OCI-LY3 (cell line): Measurements from ENCODE around the gene ANKRD65.

Source experiments
- H2AFZ ChIP-seq: fragments of 200-600, 300-600 bp; shearing (Covaris generic); 2 replicates; pipeline ENCODE4 v1.6.0; 2014; ENCODE audit warnings: antibody characterized with exemption, low read depth, low read length
- H3K27ac ChIP-seq: fragments of 200-600, 300-600 bp; sonication (generic); 2 replicates; pipeline ENCODE4 v1.5.1; 2014; ENCODE audit warnings: mild to moderate bottlenecking, low read length, moderate library complexity, mixed read lengths
- H3K27me3 ChIP-seq: fragments of 200-600, 300-600 bp; sonication (generic); 2 replicates; pipeline ENCODE4 v1.6.1; 2014; ENCODE audit warnings: low read depth, low read length, mixed read lengths
- H3K36me3 ChIP-seq: fragments of 200-600, 300-600 bp; sonication (generic); replicated peaks from 2 replicates; pipeline ENCODE3; 2014; ENCODE audit warnings: low read depth, low read length, mixed read lengths
- H3K4me1 ChIP-seq: fragments of 300-600, 200-600 bp; sonication (generic); 2 replicates; pipeline ENCODE4 v1.6.1; 2014; ENCODE audit warnings: low read length, mixed read lengths
- H3K4me2 ChIP-seq: fragments of 200-600, 300-600 bp; sonication (generic); 2 replicates; pipeline ENCODE4 v1.6.1; 2014; ENCODE audit warnings: low read length, mixed read lengths
- H3K4me3 ChIP-seq: fragments of 300-600, 200-600 bp; sonication (generic); 2 replicates; pipeline ENCODE4 v1.5.1; 2014; ENCODE audit warnings: antibody characterized with exemption, mild to moderate bottlenecking, low read length, moderate library complexity
- H3K79me2 ChIP-seq: fragments of 300-600, 200-600 bp; shearing (Covaris generic); 2 replicates; pipeline ENCODE4 v1.6.1; 2014; ENCODE audit warnings: mild to moderate bottlenecking, low read length, mixed read lengths
- H3K9ac ChIP-seq: fragments of 300-600, 200-600 bp; shearing (Covaris generic); 2 replicates; pipeline ENCODE4 v1.6.0; 2014; ENCODE audit warnings: mild to moderate bottlenecking, low read length, moderate library complexity
- H3K9me3 ChIP-seq: fragments of 200-600, 300-600 bp; shearing (Covaris generic); 2 replicates; pipeline ENCODE4 v1.6.1; 2014; ENCODE audit warnings: low read length, mixed read lengths; ENCODE audit not compliant: insufficient read depth
- H4K20me1 ChIP-seq: fragments of 200-600, 300-600 bp; sonication (generic); 2 replicates; pipeline ENCODE4 v1.6.1; 2016; ENCODE audit warnings: low read length, mixed read lengths; ENCODE audit not compliant: insufficient read depth
- EZH2phosphoT487 ChIP-seq: fragments of 200-600 bp; shearing (Covaris generic); IDR thresholded peaks from 2 replicates; pipeline ENCODE4 v1.6.1; 2018; ENCODE audit warnings: antibody characterized with exemption, mixed run types, low read depth
- TF ChIP-seq, protein P1 (sequence below): fragments of 200-600, 300-600 bp; sonication (generic); IDR thresholded peaks from 2 replicates; pipeline ENCODE4 v1.5.1; 2014; ENCODE audit warnings: antibody characterized with exemption, low read length, low read depth

Gene ANKRD65

DNA sequence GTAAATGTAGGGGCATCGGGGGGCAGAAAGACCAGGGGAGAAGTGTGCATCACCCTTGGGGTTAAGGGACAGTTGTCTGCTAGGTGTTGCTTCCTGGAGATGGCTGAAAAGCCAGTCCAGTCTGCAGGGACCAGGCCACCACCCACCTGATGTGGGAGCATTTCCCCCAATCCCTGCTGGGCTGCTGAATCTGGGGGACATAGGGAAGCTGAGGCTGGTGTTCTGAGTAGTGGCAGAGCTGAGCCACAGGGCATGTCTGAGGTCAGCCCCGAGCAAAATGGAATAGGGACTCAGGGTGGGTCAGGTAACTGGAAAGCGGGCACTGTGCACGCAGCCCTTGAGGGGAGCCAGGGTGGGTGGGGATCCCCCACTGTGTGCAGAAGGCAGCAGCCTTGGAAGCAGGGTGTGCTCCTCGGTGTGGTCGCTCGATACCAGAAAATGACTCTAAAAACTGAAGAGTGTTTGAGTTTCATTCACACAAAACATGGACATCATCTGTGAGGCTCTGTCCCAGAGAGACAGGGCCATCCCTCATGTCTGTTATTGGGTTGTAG, 19.5 kb downstream of the ANKRD65 start:
- Histone ChIP-seq H4K20me1 (no peaks in the 10 kb centered on the region), H3K9me3 (no peaks in the 10 kb centered on the region), H3K27me3 (no peaks in the 10 kb centered on the region), H3K4me1 (peaks cover 30% of the 10 kb centered on the region), H3K4me3 (no peak overlapping the region), H3K27ac (no peak overlapping the region), H2AFZ (no peak overlapping the region), H3K36me3 (peaks cover 57% of the 10 kb centered on the region), H3K9ac (no peak overlapping the region), H3K4me2 (no peak overlapping the region), H3K79me2 (peaks cover 83% of the 10 kb centered on the region)
- TF ChIP-seq, protein P1, sequence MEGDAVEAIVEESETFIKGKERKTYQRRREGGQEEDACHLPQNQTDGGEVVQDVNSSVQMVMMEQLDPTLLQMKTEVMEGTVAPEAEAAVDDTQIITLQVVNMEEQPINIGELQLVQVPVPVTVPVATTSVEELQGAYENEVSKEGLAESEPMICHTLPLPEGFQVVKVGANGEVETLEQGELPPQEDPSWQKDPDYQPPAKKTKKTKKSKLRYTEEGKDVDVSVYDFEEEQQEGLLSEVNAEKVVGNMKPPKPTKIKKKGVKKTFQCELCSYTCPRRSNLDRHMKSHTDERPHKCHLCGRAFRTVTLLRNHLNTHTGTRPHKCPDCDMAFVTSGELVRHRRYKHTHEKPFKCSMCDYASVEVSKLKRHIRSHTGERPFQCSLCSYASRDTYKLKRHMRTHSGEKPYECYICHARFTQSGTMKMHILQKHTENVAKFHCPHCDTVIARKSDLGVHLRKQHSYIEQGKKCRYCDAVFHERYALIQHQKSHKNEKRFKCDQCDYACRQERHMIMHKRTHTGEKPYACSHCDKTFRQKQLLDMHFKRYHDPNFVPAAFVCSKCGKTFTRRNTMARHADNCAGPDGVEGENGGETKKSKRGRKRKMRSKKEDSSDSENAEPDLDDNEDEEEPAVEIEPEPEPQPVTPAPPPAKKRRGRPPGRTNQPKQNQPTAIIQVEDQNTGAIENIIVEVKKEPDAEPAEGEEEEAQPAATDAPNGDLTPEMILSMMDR, result no peak
- no peak for TF ChIP-seq EZH2phosphoT487

DNA sequence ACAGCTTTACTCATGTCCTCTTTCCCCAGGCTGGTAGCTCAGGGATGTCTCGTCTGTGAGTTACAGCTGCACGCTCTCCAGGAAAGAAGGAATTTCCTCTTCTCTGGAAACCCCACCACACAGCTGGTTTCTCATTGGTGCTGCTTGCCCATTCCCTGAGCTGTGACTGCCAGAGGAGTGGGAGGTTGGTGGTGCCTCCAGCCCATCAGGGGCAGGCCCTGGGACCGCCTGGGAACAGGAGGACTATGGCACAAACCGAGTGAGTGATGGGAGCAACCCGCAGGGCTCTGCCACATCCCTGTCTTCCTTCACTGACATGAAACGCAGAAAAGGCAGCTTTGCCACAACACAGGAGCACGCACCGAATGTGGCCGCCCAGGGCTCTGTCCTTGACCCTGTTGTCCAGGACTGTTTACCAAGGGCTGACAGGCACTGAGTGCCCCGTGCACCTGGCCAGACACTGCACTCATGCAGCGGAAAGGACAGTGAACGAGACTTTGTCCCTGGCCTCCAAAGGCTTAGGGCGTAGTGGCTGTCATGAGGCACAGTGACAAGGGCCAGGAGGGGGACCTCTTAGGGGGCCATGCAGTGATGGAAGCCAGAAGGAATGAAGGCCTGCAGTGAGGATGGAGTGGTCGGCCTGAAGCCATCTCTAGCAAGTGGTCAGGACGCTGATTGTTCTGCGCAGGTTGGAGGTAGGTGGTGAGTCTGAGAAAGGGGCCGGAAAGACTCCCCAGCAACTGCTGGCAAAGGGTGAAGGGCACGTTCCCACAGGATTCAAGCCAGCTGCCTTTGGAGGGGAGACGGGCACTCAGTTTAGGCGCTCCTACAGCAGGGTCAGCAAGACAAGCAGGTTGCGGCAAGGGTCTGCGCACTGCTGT, 20.3 kb downstream of the ANKRD65 start:
- Histone ChIP-seq H4K20me1 (no peaks in the 10 kb centered on the region), H3K79me2 (peaks cover 78% of the 10 kb centered on the region), H2AFZ (no peak overlapping the region), H3K9me3 (no peaks in the 10 kb centered on the region), H3K27me3 (no peaks in the 10 kb centered on the region), H3K9ac (peak overlapping the region; percentile 89), H3K27ac (0 out of 2 replicates have a peak overlapping the region, but pooled peaks have one; percentile 65), H3K36me3 (peaks cover 52% of the 10 kb centered on the region), H3K4me3 (peak overlapping the region; percentile 96), H3K4me1 (peaks cover 24% of the 10 kb centered on the region), H3K4me2 (peak overlapping the region; percentile 90)
- TF ChIP-seq, protein P1, result no peak
- no peak for TF ChIP-seq EZH2phosphoT487

DNA sequence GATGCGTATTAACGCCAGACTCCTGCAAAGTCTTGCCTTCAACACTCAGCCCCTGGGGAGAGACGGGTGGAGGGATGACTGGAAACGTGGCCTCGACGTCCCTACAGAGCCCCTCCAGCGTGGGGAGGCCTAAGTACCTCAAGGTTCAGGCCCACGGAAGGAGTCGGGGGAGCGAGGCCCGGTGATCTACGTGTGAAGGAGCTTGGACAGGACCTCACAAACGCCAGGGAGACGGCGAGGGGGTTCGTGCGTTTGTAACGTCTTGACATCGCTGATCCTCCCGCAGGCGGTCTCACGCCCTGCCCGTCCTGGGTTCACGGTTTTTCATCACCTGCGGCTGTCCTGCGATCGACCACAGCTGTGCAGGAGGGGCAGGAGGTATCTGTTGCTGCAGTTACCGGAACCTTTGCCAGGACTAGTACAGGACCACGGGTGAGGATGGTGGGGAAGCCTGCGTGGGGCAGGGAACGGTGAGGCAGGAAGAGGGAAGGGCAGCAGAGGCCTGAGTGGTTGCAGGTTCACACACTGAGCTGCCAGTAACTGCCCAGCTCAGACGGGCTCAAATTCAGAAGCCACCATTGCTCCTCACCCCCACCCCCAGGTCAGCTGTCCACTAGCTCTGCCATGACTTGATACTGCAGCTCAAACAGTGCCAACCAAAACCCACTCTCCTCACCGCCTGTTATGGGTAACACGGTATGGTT, 21.1 kb downstream of the ANKRD65 start:
- H3K4me3 ChIP-seq, result peak overlapping the region; percentile 96
- peaks cover 20% of the 10 kb centered on the region for H3K4me1 ChIP-seq
- no peaks in the 10 kb centered on the region for H4K20me1 ChIP-seq
- peaks cover 78% of the 10 kb centered on the region for H3K79me2 ChIP-seq
- peak overlapping the region; percentile 89 for H3K9ac ChIP-seq
- TF ChIP-seq EZH2phosphoT487, result no peak
- TF ChIP-seq, protein P1, result no peak
- H3K27ac ChIP-seq, result peak overlapping the region; percentile 65
- no peaks in the 10 kb centered on the region for H3K9me3 ChIP-seq
- no peaks in the 10 kb centered on the region for H3K27me3 ChIP-seq
- H2AFZ ChIP-seq, result no peak overlapping the region
- H3K36me3 ChIP-seq, result peaks cover 52% of the 10 kb centered on the region
- peak overlapping the region; percentile 90 for H3K4me2 ChIP-seq
